Measurements from ENCODE around the gene ABCG1. TPM values are rescaled to one million over a fixed set of nuclear protein-coding genes. Genes with fewer than 3 reads are reported as not detected.

Gene ABCG1
- total RNA-seq (2012; rRNA removed) (under 0.01 and 0.36 TPM in 2 replicates), polyA plus RNA-seq (2012; rRNA removed) (0.14 and 0.19 TPM in 2 replicates), Bru-seq, nascent RNA (percentile 40 among the genes with signal in this experiment), BruChase-seq, experiment 1, labeled RNA remaining after a 6-hour chase (percentile 40 among the genes with signal in this experiment), BruChase-seq, experiment 2, labeled RNA remaining after a 2-hour chase (percentile 32 among the genes with signal in this experiment)
- polyA plus RNA-seq (2012; cell fraction: cytosol; rRNA removed) = 0.13 and 0.23 TPM in 2 replicates
- polyA plus RNA-seq (2012; cell fraction: nucleus; rRNA removed; ENCODE audit: low replicate concordance) = 0.20 and 0.23 TPM in 2 replicates
- long read RNA-seq, partial matches to known transcripts = 0 of 6 reads
- long read RNA-seq, other reads (novel, unspliced or antisense) = 0 of 6 reads

- H3K18ac ChIP-seq (ENCODE audit: low read depth, low read length) = peak within 1 kb of the TSS; percentile 1; the same call in 1 of the 2 replicates
- peak within 1 kb of the TSS; percentile 92 for H3K4me2 ChIP-seq (ENCODE audit: low read depth, low read length)
- peak within 1 kb of the TSS; percentile 43 for H3K4me3 ChIP-seq (ENCODE audit: insufficient read depth, low read depth, low read length)
- peaks cover 11% of the 10 kb centered on the region for H3K4me1 ChIP-seq (ENCODE audit: control insufficient read depth, insufficient read depth, low read length)
- peak within 1 kb of the TSS; percentile 2; the same call in 1 of the 2 replicates for H4K5ac ChIP-seq (ENCODE audit: low read depth, low read length)
- H3K56ac ChIP-seq (ENCODE audit: extremely low read depth, insufficient read depth, low read length) = no peak within 1 kb of the TSS
- no peak within 1 kb of the TSS for H2BK5ac ChIP-seq (ENCODE audit: low read depth, low read length, poor library complexity, severe bottlenecking)
- peaks cover 10% of the 10 kb centered on the region; the same call in 1 of the 2 replicates for H3K27me3 ChIP-seq (ENCODE audit: control insufficient read depth, insufficient read depth, low read length)
- dilution Hi-C loops (cut with HindIII; ENCODE audit: low sequenced_read_pairs, unreplicated experiment) (no loop called here), in situ Hi-C loops (cut with MboI; ENCODE audit: low sequenced_read_pairs) (no loop called here), intact Hi-C loops (cut with micrococcal nuclease) (no loop called here)
- TF ChIP-seq RAD21 (IDR thresholded peaks at IDR 0.05; ENCODE audit: low read length) = no peak
- TF ChIP-seq BHLHE40 (IDR thresholded peaks at IDR 0.05; ENCODE audit: low read depth, low read length) = no peak
- peak within 1 kb of the TSS; percentile 45; the same call in 1 of the 2 replicates for H3K27ac ChIP-seq (ENCODE audit: insufficient read depth, low read length)
- H2AK9ac ChIP-seq (replicated peaks; ENCODE audit: low read depth, low read length, poor library complexity) = peak within 1 kb of the TSS; percentile 68
- H2BK20ac ChIP-seq (ENCODE audit: low read depth, low read length) = peak within 1 kb of the TSS; percentile 59; the same call in 1 of the 2 replicates
- peak within 1 kb of the TSS; percentile 58 for H3K9ac ChIP-seq (ENCODE audit: low read depth, low read length)
- H3K79me1 ChIP-seq (ENCODE audit: low read depth in 1 of 2, low read length in 2 of 2) = peaks cover 0 to 4% of the 10 kb centered on the region in 2 experiments; a peak in 2 of 4 replicates
- BruUV-seq (replicated peaks) = no TSS peak
- H4K20me1 ChIP-seq (ENCODE audit: insufficient read depth, low read length) = no peaks in the 10 kb centered on the region
- peak within 1 kb of the TSS; percentile 56; the same call in 1 of the 2 replicates for H2AK5ac ChIP-seq (ENCODE audit: low read depth, low read length)
- peak; percentile 13 for DNase-seq
- H3K23ac ChIP-seq (ENCODE audit: low read depth, low read length) = peak within 1 kb of the TSS; percentile 71
- H2BK15ac ChIP-seq (ENCODE audit: low read depth, low read length) = peak within 1 kb of the TSS; percentile 66; the same call in 1 of the 3 replicates
- H3K9me1 ChIP-seq (ENCODE audit: insufficient read depth, low read length) = peaks cover 11% of the 10 kb centered on the region; the same call in 1 of the 2 replicates
- peak within 1 kb of the TSS; percentile 68; the same call in 1 of the 2 replicates for H2BK120ac ChIP-seq (ENCODE audit: low read depth, low read length)
- peak within 1 kb of the TSS; percentile 41; the same call in 1 of the 2 replicates for H3K4ac ChIP-seq (ENCODE audit: low read depth, low read length)
- H2AFZ ChIP-seq (replicated peaks; ENCODE audit: low read length, poor library complexity) = peak within 1 kb of the TSS; percentile 86
- H4K91ac ChIP-seq (ENCODE audit: insufficient read depth, low read depth, low read length) = peak within 1 kb of the TSS; percentile 54; the same call in 1 of the 2 replicates
- ChIA-PET CTCF (no interaction called here), POLR2A (ENCODE audit: unreplicated experiment) (no interaction called here)
- peak within 1 kb of the TSS; percentile 72 for H3K14ac ChIP-seq (replicated peaks; ENCODE audit: low read depth, low read length)
- H3K9me3 ChIP-seq (ENCODE audit: control insufficient read depth, insufficient read depth, low read length) = peaks cover 3% of the 10 kb centered on the region; the same call in 1 of the 2 replicates
- no peaks in the 10 kb centered on the region for H3K36me3 ChIP-seq (ENCODE audit: control insufficient read depth, insufficient read depth, low read length)
- peak; percentile 76 for ATAC-seq (ENCODE audit: low read depth)
- peak within 1 kb of the TSS in 1 of 2 experiments; percentile 79; a peak in 1 of 4 replicates for H4K8ac ChIP-seq (ENCODE audit: low read depth in 2 of 2, low read length in 2 of 2)
- WGBS, 2 experiments (ENCODE audit: extremely low coverage in 2 of 2, insufficient read length in 1 of 2) = 2% methylated on average over 53 of the region's 83 CpGs; no CpG with 5 or more reads in 1 of the 2 experiments
Observed at GRCh38 chr21:42218836-42219605, at the start of gene ABCG1. Gene ABCG1, plus strand, starts transcription at chr21:42219140. Its CDS starts 123 bp downstream, at chr21:42219263.
